ENCODE measurements around the gene PRKCH.
"Not testable (repeated sequence)": the region's sequence is repeated elsewhere in the genome, so short reads cannot be mapped to it uniquely, and the experiment has no call there.

The PRKCH gene

GRCh38 chr14:61517911-61518384 lies 196.6 kb downstream of the PRKCH start:
- no peak for TF ChIP-seq GATA1 (IDR thresholded peaks at IDR 0.05; ENCODE audit: low read depth, low read length)
- no peak for TF ChIP-seq POLR2A (IDR thresholded peaks at IDR 0.05; ENCODE audit: low read length)
- no peak for DNase-seq

DNA sequence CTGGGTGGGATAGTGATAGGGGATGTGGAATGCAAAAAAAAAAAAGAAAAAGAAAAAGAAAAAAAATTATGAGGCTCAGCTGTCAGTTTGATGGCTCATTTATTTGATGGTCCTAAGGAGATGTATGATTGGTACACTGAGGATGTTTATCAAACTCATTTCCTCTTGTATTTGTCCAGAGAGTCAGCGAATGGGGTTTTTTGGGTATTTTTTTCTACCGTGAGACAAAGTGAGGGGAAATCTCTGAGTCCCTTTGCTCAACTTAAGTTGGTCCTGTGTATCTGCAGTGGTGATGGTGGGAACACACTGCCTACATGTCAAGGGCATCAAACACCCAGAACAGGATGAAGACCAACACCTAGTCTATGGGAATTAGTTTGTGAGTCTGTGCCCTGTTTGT lies 197.0 kb downstream of the PRKCH start:
- TF ChIP-seq POLR2A (IDR thresholded peaks at IDR 0.05; ENCODE audit: low read length) = no peak
- no peak for TF ChIP-seq GATA1 (IDR thresholded peaks at IDR 0.05; ENCODE audit: low read depth, low read length)

GRCh38 chr14:61519106-61519505 lies 197.7 kb downstream of the PRKCH start:
- no peak for DNase-seq
- TF ChIP-seq POLR2A (IDR thresholded peaks at IDR 0.05; ENCODE audit: low read length) (no peak), GATA1 (IDR thresholded peaks at IDR 0.05; ENCODE audit: low read depth, low read length) (no peak)

More for the DNA sequence above, 197.0 kb downstream of the PRKCH start:
- DNase-seq = no peak

DNA sequence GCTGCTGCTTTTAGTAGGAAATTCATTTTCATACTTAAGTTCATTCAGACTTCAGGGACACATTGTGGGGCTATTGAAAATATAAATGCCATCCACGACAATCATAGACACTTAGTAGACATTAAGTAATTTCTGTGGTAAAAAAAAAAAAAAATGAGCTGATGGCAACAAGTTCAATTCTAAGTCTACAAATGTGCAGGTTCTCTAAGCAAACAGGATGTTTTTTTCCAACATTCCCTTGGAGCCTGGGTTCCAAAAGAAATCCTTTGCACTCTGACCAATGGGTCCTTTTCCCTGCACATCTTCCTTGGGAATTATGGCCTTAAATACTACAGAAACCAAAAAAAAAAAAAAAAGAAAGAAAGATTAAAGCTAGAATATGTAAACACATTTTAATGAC lies 198.4 kb downstream of the PRKCH start:
- TF ChIP-seq POLR2A (IDR thresholded peaks at IDR 0.05; ENCODE audit: low read length) (no peak), GATA1 (IDR thresholded peaks at IDR 0.05; ENCODE audit: low read depth, low read length) (no peak)
- DNase-seq = no peak

GRCh38 chr14:61520576-61520975 lies 199.2 kb downstream of the PRKCH start:
- no peak for DNase-seq
- no peak for TF ChIP-seq POLR2A (IDR thresholded peaks at IDR 0.05; ENCODE audit: low read length)
- TF ChIP-seq GATA1 (IDR thresholded peaks at IDR 0.05; ENCODE audit: low read depth, low read length) = no peak

DNA sequence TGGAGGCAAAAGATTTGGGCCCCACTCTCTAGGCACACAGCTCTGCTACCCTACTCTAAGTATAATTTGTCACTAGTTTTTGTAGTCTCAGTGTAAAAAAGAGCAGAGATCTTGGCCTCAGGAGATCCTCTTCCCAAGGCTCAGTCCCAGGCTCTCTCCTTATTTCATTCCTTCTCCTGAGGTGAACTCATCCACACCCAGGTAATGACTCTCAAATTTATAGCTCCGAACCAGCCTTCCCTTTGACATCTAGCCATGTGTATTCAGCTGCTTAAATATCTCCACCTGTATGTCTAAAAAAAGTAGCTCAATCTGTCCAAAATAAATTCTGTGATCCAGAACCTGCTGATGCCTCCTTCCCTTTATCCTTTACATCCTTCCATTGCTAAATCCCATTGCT lies 200.4 kb downstream of the PRKCH start:
- no peak for DNase-seq
- TF ChIP-seq POLR2A (IDR thresholded peaks at IDR 0.05; ENCODE audit: low read length) (no peak), GATA1 (IDR thresholded peaks at IDR 0.05; ENCODE audit: low read depth, low read length) (no peak)

DNA sequence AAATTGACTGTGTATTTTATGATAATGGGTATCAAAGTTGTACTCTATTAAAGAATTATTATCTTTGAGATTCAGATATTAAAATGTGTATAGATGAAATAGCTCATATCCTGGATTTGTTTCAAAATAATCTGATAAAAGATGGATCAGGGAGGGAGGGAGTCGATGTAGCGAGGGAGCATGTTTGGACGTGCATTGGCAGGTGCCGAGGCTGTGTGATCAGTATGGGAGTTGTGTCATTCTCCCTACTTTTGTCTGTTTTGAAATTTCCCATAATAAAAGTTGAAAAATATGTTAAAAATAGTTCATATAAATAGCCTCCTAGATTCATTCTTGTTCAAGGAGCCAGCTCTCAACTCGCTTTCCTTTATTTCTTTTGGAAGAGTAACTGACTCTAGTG lies 202.4 kb downstream of the PRKCH start:
- no peak for DNase-seq
- no peak for TF ChIP-seq GATA1 (IDR thresholded peaks at IDR 0.05; ENCODE audit: low read depth, low read length)
- no peak for TF ChIP-seq POLR2A (IDR thresholded peaks at IDR 0.05; ENCODE audit: low read length)

DNA sequence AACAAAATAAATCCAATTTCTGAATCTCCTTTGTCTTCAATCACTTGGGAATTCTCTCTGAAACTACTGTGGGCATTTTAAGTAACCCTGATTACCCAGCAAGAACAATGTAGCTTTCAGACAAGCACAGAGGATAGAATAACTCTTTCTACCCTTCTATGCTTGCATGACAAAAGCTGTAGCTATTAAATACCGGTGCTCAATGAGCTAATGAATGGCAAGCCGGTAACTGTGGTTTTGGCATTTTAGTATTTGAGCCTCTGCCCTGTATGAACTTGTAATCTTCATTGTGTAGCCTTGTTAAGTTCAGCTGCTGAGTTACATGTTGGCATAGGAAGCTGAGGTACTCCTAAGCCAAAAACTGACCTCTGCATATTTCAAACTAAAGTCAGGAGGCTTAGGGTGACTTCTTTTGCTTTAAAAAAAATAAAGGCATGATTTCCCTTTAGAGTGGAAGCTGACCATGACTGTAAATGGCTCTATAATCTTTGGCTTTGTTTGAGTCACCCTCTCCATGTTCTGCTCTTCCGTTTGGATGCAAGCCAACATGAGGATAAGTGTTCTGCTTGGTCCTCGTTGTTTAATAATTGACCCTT lies 202.9 kb downstream of the PRKCH start:
- TF ChIP-seq GATA1 (IDR thresholded peaks at IDR 0.05; ENCODE audit: low read depth, low read length) (no peak), POLR2A (IDR thresholded peaks at IDR 0.05; ENCODE audit: low read length) (no peak)
- no peak for DNase-seq

- TF ChIP-seq GATA1 (IDR thresholded peaks at IDR 0.05; ENCODE audit: low read depth, low read length) = no peak
- no peak for TF ChIP-seq POLR2A (IDR thresholded peaks at IDR 0.05; ENCODE audit: low read length)
- no peak for DNase-seq
Measured at GRCh38 chr14:61524936-61525292, 203.5 kb downstream of the PRKCH start.

DNA sequence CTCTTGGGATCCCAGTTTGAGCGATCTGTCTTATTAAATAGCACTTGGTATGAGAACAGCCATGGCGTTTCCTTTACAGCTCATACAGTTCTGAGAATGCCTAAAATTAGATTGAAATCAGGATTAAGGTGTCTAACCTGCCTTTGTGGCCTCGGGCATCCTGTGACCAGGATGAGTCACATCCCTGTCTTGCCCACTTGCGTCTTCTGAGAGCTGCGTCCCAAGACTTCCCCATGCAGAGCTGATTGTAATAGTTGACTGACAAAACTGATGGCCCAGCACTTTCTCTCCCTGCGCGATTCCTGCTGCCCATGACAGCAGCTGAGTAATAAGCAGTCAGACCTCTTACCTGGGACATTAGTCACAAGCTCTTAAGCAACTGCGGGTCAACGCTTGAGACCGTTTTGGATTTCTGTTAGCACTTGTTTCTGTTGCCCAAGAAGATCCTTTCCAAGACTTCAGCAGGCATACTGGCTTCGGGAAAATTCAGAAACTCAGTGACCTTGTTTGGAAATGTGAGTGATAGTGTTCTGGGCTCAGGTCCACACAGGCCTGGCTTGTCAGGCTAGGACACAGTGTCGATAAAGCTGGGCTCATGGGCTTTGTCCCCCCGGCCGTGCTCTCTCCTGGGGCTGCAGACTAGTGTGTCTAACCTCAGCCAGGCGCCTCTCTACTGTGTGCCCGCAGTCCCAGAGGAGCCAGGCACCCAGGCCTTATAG lies 204.1 kb downstream of the PRKCH start:
- DNase-seq = no peak
- no peak for TF ChIP-seq POLR2A (IDR thresholded peaks at IDR 0.05; ENCODE audit: low read length)

DNA sequence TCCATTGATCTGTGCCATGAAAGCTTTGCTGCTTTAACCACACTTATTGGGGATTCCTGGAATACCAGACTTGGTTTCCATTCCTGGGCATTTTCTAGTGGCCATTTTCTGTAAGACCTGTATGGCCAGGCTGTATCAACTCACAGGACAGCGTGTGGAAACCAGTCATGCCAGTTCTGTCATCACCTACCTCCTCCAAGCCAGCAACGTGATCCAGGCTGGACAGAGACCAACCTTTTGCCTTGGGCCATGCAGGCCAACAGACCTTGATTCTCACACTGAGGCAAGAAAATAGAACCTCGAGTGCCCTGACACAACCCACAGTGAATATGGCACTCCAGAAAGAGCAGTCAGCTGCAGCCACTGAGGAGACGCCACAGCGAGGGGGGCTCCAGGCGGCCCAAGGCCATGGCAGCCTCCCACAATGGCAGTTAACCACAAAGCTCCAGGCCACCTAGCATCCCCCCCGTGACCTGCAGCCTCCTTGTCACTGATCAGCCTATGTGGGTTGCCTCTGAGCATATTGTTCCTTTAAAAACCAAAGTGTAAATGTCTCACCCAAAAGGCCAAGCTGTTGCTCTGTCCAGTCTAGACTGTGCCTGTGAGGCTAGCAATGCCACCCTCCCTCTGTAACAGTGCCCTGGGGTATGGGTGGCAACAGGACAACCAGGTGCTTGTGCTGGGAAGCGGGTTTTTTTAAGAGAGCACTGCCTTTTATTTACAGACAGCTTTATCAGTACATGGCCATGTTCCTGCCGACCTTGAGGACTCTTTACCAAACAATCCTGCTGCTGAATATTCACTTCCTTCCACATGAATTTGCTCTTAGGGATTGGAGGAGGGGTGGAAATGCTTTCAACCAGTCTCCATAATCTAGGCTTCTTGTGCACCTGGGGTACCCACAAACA lies 205.3 kb downstream of the PRKCH start:
- TF ChIP-seq GATA1 (IDR thresholded peaks at IDR 0.05; ENCODE audit: low read depth, low read length) (no peak), POLR2A (IDR thresholded peaks at IDR 0.05; ENCODE audit: low read length) (no peak)

DNA sequence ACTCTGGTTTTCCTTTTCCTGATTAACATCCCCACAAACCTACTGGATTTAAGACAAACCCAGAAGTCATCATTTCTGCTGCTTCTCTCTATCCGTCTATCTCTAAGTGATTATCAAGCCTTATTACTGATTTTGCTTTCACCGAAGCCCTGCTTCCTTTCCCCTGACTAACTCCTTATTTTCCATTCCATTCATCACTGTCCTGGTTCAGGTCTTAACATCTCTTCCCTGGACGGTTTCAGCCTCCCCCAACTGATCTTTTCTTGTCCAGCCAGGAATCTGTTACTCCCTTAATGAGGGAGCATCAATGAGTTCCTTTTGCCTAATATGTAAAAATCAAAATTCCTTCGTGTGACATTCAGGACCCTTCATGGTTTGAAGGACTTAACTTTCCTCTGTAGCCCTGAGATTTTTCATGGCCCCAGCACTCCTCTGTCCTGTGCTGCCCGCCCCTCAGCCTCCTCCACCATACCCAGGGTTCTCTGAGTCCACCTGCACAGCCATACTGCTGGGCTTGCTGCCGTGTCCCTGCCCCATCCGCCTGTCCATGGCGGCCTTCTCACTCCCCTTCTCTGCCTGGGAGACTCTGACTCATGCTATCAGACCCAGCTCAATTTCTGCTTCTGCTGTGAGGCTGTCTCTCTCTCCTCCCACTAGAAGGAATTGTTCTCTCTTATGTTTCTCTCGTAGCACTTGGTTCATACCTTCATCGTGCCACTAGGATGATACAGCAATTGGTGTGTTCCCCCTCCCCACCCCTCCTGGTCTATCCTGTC lies 206.1 kb downstream of the PRKCH start:
- DNase-seq = no peak
- no peak for TF ChIP-seq POLR2A (IDR thresholded peaks at IDR 0.05; ENCODE audit: low read length)

More for the DNA sequence above, 205.3 kb downstream of the PRKCH start:
- no peak for DNase-seq

DNA sequence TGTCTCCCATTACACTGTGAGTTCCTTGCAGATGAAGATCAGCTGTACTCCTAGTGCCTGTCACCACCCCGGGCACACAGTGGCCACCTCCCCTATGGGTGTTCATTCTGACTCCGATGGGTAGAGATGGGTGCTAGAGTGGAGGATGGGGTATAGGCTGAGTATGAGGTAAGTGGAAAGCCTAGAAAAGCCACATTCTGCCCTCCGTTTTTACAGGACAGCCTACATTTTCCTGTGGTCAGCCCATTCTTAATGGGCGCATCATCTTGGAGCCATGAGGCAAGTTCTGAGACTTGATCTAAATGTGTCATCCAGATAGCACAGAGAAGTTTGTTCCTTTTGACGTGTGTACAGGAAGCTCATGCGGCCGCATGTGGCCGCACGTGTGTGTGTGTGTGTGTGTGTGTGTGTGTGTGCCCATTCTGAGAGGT lies 207.2 kb downstream of the PRKCH start:
- no peak for DNase-seq

DNA sequence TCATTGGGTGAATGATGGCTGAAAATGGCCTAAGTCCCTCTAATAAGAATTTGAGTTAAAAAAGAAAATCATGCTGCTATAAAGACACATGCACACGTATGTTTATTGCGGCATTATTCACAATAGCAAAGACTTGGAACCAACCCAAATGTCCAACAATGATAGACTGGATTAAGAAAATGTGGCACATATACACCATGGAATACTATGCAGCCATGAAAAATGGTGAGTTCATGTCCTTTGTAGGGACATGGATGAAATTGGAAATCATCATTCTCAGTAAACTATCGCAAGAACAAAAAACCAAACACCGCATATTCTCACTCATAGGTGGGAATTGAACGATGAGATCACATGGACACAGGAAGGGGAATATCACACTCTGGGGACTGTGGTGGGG lies 208.0 kb downstream of the PRKCH start:
- DNase-seq = not testable (repeated sequence)

More for the DNA sequence above, 207.2 kb downstream of the PRKCH start:
- no peak for TF ChIP-seq GATA1 (IDR thresholded peaks at IDR 0.05; ENCODE audit: low read depth, low read length)
- no peak for TF ChIP-seq POLR2A (IDR thresholded peaks at IDR 0.05; ENCODE audit: low read length)
